Left lung (tissue), 10 donors: Measurements from ENCODE around the gene ETNK2. TPM values are rescaled to one million over a fixed set of nuclear protein-coding genes. Genes with fewer than 3 reads are reported as not detected.

Experiments used
- ATAC-seq: fragments of 200-7000 bp; cut with Tn5 transposase; one replicate; pipeline ENCODE4 v1.9.1; 2020; ENCODE audit warnings: moderate library complexity
- DNase-seq, 4 donors: peaks; one replicate each; pipeline ENCODE4 v3.0.0-alpha.2; 2013 to 2020
- H3K27ac ChIP-seq, 2 donors: fragments of 200-600 bp; sonication (generic) in 1 of 2; one replicate each; pipeline versions ENCODE4 v1.5.0 to v1.8.0; 2020 to 2021
- H3K27me3 ChIP-seq, 2 donors: fragments of 200-600 bp; sonication (generic) in 1 of 2; one replicate each; pipeline versions ENCODE4 v1.5.0 to v1.8.0; 2020 to 2021
- H3K36me3 ChIP-seq, 2 donors: fragments of 200-600 bp; sonication (generic) in 1 of 2; one replicate each; pipeline versions ENCODE4 v1.5.0 to v1.8.0; 2020 to 2021
- H3K4me1 ChIP-seq, 2 donors: fragments of 200-600 bp; one replicate each; pipeline ENCODE4 v1.8.0; 2021
- H3K4me3 ChIP-seq, 2 donors: fragments of 200-600 bp; sonication (generic) in 1 of 2; one replicate each; pipeline versions ENCODE4 v1.5.0 to v1.8.0; 2020 to 2021; ENCODE audit warnings: mild to moderate bottlenecking in 1 of 2
- H3K9me3 ChIP-seq, 2 donors: fragments of 200-600 bp; sonication (generic) in 1 of 2; one replicate each; pipeline versions ENCODE4 v1.5.0 to v1.8.0; 2020 to 2021
- intact Hi-C, 2 donors: fragments of 100-400 bp; cut with DNase I; formaldehyde crosslinking; loops; one replicate each; pipeline versions ENCODE4 v1.11.2 to v1.14.2; 2022
- polyA plus RNA-seq, 6 donors: library from polyadenylated mRNA; unstranded; fragments of 120-200 nt; gene quantifications; one replicate each; pipeline ENCODE4 v1.2.1, GENCODE V29; 2013; ENCODE audit not compliant: insufficient read length in 6 of 6
- total RNA-seq, 2 donors: library from RNA; stranded (reverse); fragmentation: NEBNext Ultra II Directional; extraction: Animal tissue kit (Norgen Biotek cat#: 25700); gene quantifications; one replicate each; pipeline ENCODE4 v1.2.1, GENCODE V29; 2021
- TF ChIP-seq, protein P1 (sequence below), 2 donors: fragments of 200-600 bp; sonication (generic) in 1 of 2; IDR thresholded peaks; one replicate each; pipeline versions ENCODE4 v1.5.0 to v1.8.0; 2021; ENCODE audit warnings: antibody characterized with exemption in 2 of 2
- donor health status: DM: no; HTN: yes; CAD: no.
- donor health status: DM: no; HTN: no; CAD: no.

Gene ETNK2
- total and polyA plus RNA-seq, 8 donors, result 2.6 to 13.2 (median 10.2) TPM

DNA sequence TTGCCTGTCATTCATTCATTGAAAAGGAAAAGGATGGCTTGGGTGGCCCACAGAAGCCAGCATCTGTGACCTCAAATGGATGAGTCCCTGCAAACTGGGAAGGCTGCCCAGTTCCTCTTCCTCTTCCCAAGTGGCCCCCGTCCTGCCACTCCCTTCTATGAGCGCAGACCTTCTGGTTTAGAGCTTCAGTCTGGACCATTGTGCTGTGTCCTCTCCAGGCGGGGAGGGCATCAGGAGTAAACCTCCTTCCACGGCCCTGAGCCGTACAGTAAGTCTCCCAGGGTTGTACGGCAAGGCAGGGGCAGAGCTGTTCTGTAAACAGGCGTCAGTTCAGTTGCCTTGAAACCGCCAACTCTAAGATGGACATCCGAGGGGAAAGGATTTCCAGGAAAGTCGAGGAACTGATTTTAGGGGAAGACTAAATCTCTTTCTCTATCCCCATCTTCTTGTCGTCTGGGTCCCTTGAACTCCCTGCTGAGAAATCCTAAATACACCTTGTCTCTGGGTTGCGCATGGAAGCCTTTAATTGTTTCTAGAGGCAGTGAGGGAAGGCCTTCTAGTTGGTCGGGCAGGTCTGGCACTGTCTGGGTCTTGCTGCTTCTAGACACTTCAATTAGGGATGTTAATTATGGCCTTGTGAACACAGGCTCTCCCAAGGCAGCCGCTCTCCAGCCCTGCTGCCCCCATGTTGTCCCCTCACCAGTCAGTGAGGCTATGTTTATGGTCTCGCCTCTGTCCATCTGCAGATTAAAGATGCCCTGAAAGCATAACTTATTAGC, 56.8 kb downstream of the ETNK2 start:
- Histone ChIP-seq H3K4me1 (peaks cover 5 to 51% of the 10 kb centered on the region in 2 donors), H3K9me3 (no peaks in the 10 kb centered on the region), H3K27me3 (no peaks in the 10 kb centered on the region), H3K36me3 (no peaks in the 10 kb centered on the region), H3K4me3 (no peak overlapping the region), H3K27ac (no peak overlapping the region)
- ATAC-seq, result peak; percentile 42
- intact Hi-C loops, result no loop called here
- TF ChIP-seq, protein P1, sequence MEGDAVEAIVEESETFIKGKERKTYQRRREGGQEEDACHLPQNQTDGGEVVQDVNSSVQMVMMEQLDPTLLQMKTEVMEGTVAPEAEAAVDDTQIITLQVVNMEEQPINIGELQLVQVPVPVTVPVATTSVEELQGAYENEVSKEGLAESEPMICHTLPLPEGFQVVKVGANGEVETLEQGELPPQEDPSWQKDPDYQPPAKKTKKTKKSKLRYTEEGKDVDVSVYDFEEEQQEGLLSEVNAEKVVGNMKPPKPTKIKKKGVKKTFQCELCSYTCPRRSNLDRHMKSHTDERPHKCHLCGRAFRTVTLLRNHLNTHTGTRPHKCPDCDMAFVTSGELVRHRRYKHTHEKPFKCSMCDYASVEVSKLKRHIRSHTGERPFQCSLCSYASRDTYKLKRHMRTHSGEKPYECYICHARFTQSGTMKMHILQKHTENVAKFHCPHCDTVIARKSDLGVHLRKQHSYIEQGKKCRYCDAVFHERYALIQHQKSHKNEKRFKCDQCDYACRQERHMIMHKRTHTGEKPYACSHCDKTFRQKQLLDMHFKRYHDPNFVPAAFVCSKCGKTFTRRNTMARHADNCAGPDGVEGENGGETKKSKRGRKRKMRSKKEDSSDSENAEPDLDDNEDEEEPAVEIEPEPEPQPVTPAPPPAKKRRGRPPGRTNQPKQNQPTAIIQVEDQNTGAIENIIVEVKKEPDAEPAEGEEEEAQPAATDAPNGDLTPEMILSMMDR (IDR thresholded peaks at IDR 0.05), result no peak
- peak in 1 of 4 donors; percentile 47 for DNase-seq

DNA sequence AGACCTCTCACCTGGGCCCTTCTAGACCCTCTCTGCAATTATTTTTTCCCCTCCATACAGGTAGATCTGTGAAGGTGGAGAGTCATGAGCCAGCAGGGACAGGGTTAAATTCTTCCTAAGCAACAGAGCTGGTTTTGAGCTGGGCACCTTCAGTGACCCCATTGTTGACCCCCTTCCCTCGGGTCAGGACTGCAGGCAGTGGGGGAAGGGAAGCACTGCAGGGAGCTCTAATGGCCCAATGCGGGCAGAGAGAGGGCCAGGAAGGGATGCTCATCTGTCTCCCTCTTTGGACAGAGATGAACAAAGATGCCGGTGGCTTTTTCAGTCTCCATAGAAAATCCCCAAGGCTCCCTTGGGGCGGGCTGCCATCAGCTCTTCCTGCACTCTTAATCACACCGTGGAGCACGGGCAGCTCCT, 57.5 kb downstream of the ETNK2 start:
- ATAC-seq (no peak), DNase-seq (no peak)
- TF ChIP-seq, protein P1 (IDR thresholded peaks at IDR 0.05), result no peak
- Histone ChIP-seq H3K4me3 (no peak overlapping the region), H3K36me3 (no peaks in the 10 kb centered on the region), H3K4me1 (peaks cover 9 to 58% of the 10 kb centered on the region in 2 donors), H3K27ac (peak overlapping the region in 1 of 2 donors; percentile 29), H3K27me3 (no peaks in the 10 kb centered on the region), H3K9me3 (no peaks in the 10 kb centered on the region)
- intact Hi-C loops, result no loop called here

DNA sequence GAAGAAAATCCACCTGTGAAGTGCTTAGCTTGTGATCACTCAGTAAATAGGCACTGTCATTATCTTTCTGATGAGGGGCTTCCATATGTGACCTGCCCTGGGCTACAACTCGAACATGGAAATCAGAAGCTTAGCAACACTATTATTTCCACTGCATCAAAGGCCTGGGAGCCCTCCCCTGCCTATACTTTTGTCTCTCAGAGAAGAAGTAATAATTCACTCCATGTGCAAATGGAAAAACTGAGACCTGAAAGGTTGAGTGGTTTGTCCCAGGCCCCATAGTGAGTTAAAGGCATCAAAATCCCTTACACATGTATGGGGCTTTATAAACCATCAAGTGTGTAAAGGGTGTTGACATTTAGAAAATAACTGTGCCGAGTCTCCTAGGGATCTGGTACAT, 58.1 kb downstream of the ETNK2 start:
- no peak for ATAC-seq

DNA sequence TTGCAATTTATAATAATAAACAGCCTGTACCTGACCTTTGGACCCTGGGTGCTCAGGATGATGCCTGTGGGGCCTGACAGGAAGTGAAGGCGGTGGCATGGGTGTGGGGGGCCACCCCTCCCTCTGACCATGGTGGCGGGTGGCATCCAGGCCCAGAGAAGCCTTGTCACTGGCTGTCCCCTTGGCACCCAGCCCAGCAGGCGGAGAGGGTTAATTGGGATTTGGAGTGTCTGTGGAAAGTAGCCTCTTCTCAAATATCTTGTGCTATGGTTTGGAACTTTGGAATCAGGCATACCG, 58.5 kb downstream of the ETNK2 start:
- H3K27ac ChIP-seq, result no peak overlapping the region
- TF ChIP-seq, protein P1 (IDR thresholded peaks at IDR 0.05), result no peak
- H3K4me1 ChIP-seq, result peaks cover 15 to 66% of the 10 kb centered on the region in 2 donors
- ATAC-seq (no peak), DNase-seq (peak in 1 of 4 donors; percentile 36)
- intact Hi-C loops, result no loop called here
- no peaks in the 10 kb centered on the region for H3K27me3 ChIP-seq
- no peak overlapping the region for H3K4me3 ChIP-seq
- H3K36me3 ChIP-seq, result no peaks in the 10 kb centered on the region
- no peaks in the 10 kb centered on the region for H3K9me3 ChIP-seq

More for the DNA sequence above, 58.1 kb downstream of the ETNK2 start:
- no peak for DNase-seq
- no peaks in the 10 kb centered on the region for H3K36me3 ChIP-seq
- no peak overlapping the region for H3K27ac ChIP-seq
- H3K4me3 ChIP-seq, result no peak overlapping the region
- H3K9me3 ChIP-seq, result no peaks in the 10 kb centered on the region
- TF ChIP-seq, protein P1 (IDR thresholded peaks at IDR 0.05), result no peak
- intact Hi-C loops, result no loop called here
- H3K27me3 ChIP-seq, result no peaks in the 10 kb centered on the region
- H3K4me1 ChIP-seq, result peaks cover 11 to 62% of the 10 kb centered on the region in 2 donors

DNA sequence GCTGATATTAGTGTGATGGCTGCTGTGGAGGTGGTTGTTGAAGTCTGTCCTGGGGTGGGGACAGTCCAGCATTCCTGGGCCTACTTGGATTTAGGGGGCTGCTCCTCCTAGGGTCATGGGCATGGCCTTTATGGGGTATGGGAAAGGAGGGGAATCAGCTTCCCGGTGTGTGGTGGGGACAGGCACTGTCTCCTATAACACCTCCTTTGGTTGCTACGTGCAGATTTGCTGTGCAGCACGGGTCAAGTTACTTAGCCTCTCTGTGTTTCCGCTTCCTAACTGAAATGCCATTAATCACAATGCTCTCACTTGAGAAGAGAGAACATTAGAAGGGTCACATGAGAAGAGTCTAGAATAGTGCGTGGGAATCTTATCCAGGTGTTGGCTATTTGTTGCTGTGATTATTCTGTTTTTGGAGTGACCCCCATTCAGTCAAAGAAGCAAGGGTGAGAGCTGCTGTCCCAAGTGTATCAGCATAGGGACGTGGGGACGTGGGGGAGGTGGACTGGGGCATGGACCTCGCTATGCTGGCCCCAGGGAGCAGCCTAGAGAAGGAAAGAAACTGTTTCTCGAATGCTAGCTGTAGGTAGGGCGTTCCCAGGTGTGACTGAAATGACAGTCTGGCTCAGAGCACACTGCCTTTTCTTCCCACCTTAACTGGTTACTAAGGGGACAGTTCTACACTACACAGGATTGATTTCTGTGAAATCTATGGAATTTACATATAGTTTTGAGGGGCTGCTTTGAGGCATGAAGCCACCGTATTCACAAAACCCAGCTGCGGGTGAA, 59.0 kb downstream of the ETNK2 start:
- H3K4me1 ChIP-seq, result peaks cover 20 to 72% of the 10 kb centered on the region in 2 donors
- no peaks in the 10 kb centered on the region for H3K27me3 ChIP-seq
- DNase-seq (no peak), ATAC-seq (no peak)
- H3K36me3 ChIP-seq, result no peaks in the 10 kb centered on the region
- no peak overlapping the region for H3K4me3 ChIP-seq
- intact Hi-C loops, result no loop called here
- no peaks in the 10 kb centered on the region for H3K9me3 ChIP-seq
- TF ChIP-seq, protein P1 (IDR thresholded peaks at IDR 0.05), result no peak
- H3K27ac ChIP-seq, result peak overlapping the region in 1 of 2 donors; percentile 2
